Measurements from ENCODE around the gene ADGRB2.

ADGRB2 gene

GRCh38 chr1:31734582-31735107 lies 29.5 kb downstream of the ADGRB2 start:
- TF ChIP-seq CTCF (IDR thresholded peaks at IDR 0.05) = no peak

GRCh38 chr1:31733389-31734219 lies 30.5 kb downstream of the ADGRB2 start:
- TF ChIP-seq CTCF (IDR thresholded peaks at IDR 0.05) = no peak

GRCh38 chr1:31732751-31733289 lies 31.3 kb downstream of the ADGRB2 start:
- TF ChIP-seq CTCF (IDR thresholded peaks at IDR 0.05) = no peak

- TF ChIP-seq CTCF (IDR thresholded peaks at IDR 0.05) = no peak
Observed at GRCh38 chr1:31732343-31732742, 31.8 kb downstream of the ADGRB2 start.

- TF ChIP-seq CTCF (IDR thresholded peaks at IDR 0.05) = no peak
Observed at GRCh38 chr1:31731049-31731565, 33.0 kb downstream of the ADGRB2 start.

GRCh38 chr1:31730336-31731048 lies 33.6 kb downstream of the ADGRB2 start:
- TF ChIP-seq CTCF (IDR thresholded peaks at IDR 0.05) = no peak

GRCh38 chr1:31727849-31728248 lies 36.3 kb downstream of the ADGRB2 start:
- no peak for TF ChIP-seq CTCF (IDR thresholded peaks at IDR 0.05)
